AG09319 (cell line): ENCODE measurements around the gene OR13C3.

Experiments
- DNase-seq: peaks from one replicate; pipeline ENCODE4 v3.0.0-alpha.2; 2010; ENCODE audit warnings: low read depth; ENCODE audit errors: extremely low read depth
- TF ChIP-seq, protein P1 (sequence below): IDR thresholded peaks from 2 replicates; pipeline ENCODE4 v1.5.1; 2011; ENCODE audit warnings: low read depth, mild to moderate bottlenecking, inconsistent platforms, low read length, moderate library complexity

Gene OR13C3

GRCh38 chr9:104506565-104506964, 30.1 kb downstream of the OR13C3 start:
- TF ChIP-seq, protein P1, sequence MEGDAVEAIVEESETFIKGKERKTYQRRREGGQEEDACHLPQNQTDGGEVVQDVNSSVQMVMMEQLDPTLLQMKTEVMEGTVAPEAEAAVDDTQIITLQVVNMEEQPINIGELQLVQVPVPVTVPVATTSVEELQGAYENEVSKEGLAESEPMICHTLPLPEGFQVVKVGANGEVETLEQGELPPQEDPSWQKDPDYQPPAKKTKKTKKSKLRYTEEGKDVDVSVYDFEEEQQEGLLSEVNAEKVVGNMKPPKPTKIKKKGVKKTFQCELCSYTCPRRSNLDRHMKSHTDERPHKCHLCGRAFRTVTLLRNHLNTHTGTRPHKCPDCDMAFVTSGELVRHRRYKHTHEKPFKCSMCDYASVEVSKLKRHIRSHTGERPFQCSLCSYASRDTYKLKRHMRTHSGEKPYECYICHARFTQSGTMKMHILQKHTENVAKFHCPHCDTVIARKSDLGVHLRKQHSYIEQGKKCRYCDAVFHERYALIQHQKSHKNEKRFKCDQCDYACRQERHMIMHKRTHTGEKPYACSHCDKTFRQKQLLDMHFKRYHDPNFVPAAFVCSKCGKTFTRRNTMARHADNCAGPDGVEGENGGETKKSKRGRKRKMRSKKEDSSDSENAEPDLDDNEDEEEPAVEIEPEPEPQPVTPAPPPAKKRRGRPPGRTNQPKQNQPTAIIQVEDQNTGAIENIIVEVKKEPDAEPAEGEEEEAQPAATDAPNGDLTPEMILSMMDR = no peak
- DNase-seq = no peak

DNA sequence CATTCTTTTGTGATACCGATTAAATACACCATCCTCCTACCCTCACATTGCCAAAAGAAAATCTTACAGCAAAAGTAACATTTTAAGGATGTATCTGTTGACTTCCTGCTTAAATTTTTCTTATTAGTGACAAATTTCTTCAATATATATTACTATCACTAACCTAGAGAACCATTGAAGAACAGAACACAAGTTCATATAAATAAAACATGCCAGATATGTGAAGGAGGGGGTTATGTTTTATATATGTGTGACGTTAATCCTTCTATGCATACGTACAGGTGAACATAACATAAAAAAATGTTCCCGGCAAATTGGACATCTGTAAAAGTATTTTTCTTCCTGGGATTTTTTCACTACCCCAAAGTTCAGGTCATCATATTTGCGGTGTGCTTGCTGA, 32.7 kb downstream of the OR13C3 start, which contains the start of gene OR13F1:
TSS of gene OR13F1 (plus strand) at position 301 of the 400 bp plus-strand sequence. CDS start at position 301, 0 bp downstream.
- no peak for DNase-seq
- TF ChIP-seq, protein P1 = no peak

DNA sequence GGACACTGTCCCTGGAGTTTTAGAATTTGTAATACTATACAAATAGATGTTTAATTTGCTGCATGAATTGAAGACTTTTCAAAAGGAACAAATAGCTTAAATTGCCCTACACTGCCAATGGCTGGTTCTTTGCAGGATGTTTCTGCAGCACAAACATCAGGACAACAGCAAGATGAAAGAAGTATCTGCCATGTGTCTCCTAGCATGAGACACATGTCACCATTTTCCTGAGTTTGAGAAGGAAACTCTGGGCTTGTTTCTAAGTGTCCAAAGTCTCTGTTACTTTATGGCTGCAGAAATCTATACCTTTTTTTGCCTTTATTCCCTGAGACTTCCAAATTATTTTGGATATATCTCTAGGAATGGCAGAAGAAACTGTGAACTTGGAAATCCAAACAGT, 33.2 kb downstream of the OR13C3 start:
- TF ChIP-seq, protein P1 = no peak
- no peak for DNase-seq

- TF ChIP-seq, protein P1 = no peak
- no peak for DNase-seq
These were observed 41.8 kb downstream of the OR13C3 start for GRCh38 chr9:104494808-104495207.
